Prostate gland (tissue), 2 donors: ENCODE measurements around the gene NSMCE4A.

ENCODE experiments used
- CTCF ChIP-seq, 4 experiments: fragments of 200-600 bp in 2 of 4; fragments of 450-650 bp in 2 of 4; sonication (generic) in 2 of 4; IDR thresholded peaks; 1 replicate in 3 of 4; 2 replicates in 1 of 4; pipeline ENCODE4 v1.5.1; 2016 to 2019; ENCODE audit warnings: antibody characterized with exemption in 4 of 4, mild to moderate bottlenecking in 2 of 4, moderate library complexity in 2 of 4
- POLR2A ChIP-seq: fragments of 450-650 bp; IDR thresholded peaks from one replicate; pipeline ENCODE4 v1.6.1; 2016; ENCODE audit warnings: antibody characterized with exemption, mild to moderate bottlenecking
- POLR2AphosphoS5 ChIP-seq: sonication (generic); formaldehyde crosslinking; IDR thresholded peaks from one replicate; pipeline ENCODE4 v1.6.1; 2017; ENCODE audit warnings: antibody characterized with exemption

GRCh38 chr10:122018491-122018890 lies 43.5 kb upstream of the NSMCE4A start:
- TF ChIP-seq CTCF (IDR thresholded peaks at IDR 0.05) = no peak
- no peak for TF ChIP-seq POLR2A
- TF ChIP-seq POLR2AphosphoS5 = no peak
